ENCODE data around the gene TBL3.

DNA sequence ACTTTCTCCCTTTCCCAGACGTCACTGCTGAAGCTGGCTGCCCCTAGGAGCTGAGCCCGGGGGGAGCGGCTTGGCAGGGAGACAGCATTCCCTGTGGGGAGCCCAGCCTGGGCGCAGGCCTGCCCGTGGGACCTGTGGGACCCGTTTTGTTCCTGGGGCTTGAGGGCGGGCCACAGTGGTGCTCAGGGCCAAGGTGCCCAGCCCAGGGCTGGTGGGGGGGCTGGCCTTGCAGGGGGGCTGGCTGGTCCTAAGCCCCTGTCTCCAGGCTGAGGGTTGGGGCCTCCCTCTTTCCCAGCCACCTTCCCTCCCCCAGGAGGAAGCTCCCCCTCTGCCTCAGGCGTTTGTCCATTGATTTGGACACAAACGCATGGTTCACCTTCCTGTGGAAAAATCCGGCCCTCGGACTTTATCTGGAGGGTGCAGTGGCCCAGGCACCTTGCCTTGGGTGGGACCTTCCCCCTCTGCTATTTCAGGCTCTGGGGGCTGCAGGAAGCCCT lies 59.3 kb downstream of the TBL3 start:
- TF ChIP-seq, protein P1, sequence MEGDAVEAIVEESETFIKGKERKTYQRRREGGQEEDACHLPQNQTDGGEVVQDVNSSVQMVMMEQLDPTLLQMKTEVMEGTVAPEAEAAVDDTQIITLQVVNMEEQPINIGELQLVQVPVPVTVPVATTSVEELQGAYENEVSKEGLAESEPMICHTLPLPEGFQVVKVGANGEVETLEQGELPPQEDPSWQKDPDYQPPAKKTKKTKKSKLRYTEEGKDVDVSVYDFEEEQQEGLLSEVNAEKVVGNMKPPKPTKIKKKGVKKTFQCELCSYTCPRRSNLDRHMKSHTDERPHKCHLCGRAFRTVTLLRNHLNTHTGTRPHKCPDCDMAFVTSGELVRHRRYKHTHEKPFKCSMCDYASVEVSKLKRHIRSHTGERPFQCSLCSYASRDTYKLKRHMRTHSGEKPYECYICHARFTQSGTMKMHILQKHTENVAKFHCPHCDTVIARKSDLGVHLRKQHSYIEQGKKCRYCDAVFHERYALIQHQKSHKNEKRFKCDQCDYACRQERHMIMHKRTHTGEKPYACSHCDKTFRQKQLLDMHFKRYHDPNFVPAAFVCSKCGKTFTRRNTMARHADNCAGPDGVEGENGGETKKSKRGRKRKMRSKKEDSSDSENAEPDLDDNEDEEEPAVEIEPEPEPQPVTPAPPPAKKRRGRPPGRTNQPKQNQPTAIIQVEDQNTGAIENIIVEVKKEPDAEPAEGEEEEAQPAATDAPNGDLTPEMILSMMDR (IDR thresholded peaks at IDR 0.05) = no peak
- no peak for TF ChIP-seq POLR2A (IDR thresholded peaks at IDR 0.05)
